GM21528 (cell line): ENCODE measurements around the gene G3BP1.
"Not testable (repeated sequence)": the region's sequence is repeated elsewhere in the genome, so short reads cannot be mapped to it uniquely, and the experiment has no call there.

ENCODE experiments used
- ATAC-seq: cut with Tn5 transposase; IDR thresholded peaks from one replicate; pipeline ENCODE4 v1.9.1; 2021; ENCODE audit warnings: mild to moderate bottlenecking, moderate library complexity; ENCODE audit not compliant: unreplicated experiment, low FRiP score

The G3BP1 gene

GRCh38 chr5:151751593-151751992 lies 20.2 kb upstream of the G3BP1 start:
- ATAC-seq, result no peak

GRCh38 chr5:151755383-151755782 lies 16.4 kb upstream of the G3BP1 start:
- ATAC-seq, result no peak

- ATAC-seq, result peak; percentile 39
Observed at GRCh38 chr5:151757233-151758140, 14.3 kb upstream of the G3BP1 start.

GRCh38 chr5:151758141-151758429 lies 13.7 kb upstream of the G3BP1 start:
- ATAC-seq, result peak; percentile 32

- peak; percentile 91 for ATAC-seq
Observed at GRCh38 chr5:151758430-151759241, 13.1 kb upstream of the G3BP1 start, which contains the start of gene ATOX1. Gene ATOX1 (minus strand): TSS chr5:151758631. CDS start chr5:151758551, 80 bp downstream.

- ATAC-seq, result no peak
Observed at GRCh38 chr5:151764801-151765200, 7.0 kb upstream of the G3BP1 start.

GRCh38 chr5:151766975-151767374 lies 4.8 kb upstream of the G3BP1 start:
- ATAC-seq, result no peak

- peak; percentile 38 for ATAC-seq
Observed at GRCh38 chr5:151770383-151771258, 1.1 kb upstream of the G3BP1 start.

GRCh38 chr5:151772029-151772845 lies 483 bp downstream of the G3BP1 start:
- ATAC-seq, result peak; percentile 2

- ATAC-seq, result no peak
Observed at GRCh38 chr5:151772846-151773561, 1.2 kb downstream of the G3BP1 start.

GRCh38 chr5:151773951-151774350 lies 2.2 kb downstream of the G3BP1 start:
- ATAC-seq, result no peak

GRCh38 chr5:151775025-151775606 lies 3.4 kb downstream of the G3BP1 start:
- no peak for ATAC-seq

- no peak for ATAC-seq
Observed at GRCh38 chr5:151779531-151780125, 7.9 kb downstream of the G3BP1 start.

- ATAC-seq, result no peak
Observed at GRCh38 chr5:151780348-151780747, 8.6 kb downstream of the G3BP1 start.

GRCh38 chr5:151781201-151781600 lies 9.4 kb downstream of the G3BP1 start:
- ATAC-seq, result no peak

- ATAC-seq, result not testable (repeated sequence)
Observed at GRCh38 chr5:151783664-151784063, 11.9 kb downstream of the G3BP1 start.

GRCh38 chr5:151784141-151784540 lies 12.4 kb downstream of the G3BP1 start:
- no peak for ATAC-seq

- ATAC-seq, result no peak
Observed at GRCh38 chr5:151786468-151786867, 14.7 kb downstream of the G3BP1 start.
